ENCODE measurements around the gene GLB1L. TPM values are rescaled to one million over a fixed set of nuclear protein-coding genes. Genes with fewer than 3 reads are reported as not detected.

Gene GLB1L
- total RNA-seq, 1 donor from 2014 or later = 11.8 TPM

DNA sequence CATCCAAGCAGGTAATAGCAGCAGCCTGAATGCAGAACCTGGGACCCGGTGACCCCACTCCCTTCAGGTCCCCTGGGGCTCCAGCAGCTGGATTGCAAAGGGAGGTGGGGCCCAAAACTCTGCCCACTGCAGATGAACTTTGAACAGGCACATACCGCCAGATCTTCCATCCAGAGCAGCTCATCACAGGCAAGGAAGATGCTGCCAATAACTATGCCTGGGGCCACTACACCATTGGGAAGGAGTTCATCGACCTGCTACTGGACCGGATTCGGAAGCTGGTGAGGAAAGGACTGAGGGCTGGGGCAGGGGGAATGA is 24.8 kb upstream of the GLB1L start:
- peaks cover 4% of the 10 kb centered on the region for H3K4me1 Mint-ChIP-seq (ENCODE audit: low read depth)
- no peak for TF ChIP-seq CTCF (IDR thresholded peaks at IDR 0.05; ENCODE audit: unreplicated experiment)
- H3K27me3 Mint-ChIP-seq = peaks cover 25% of the 10 kb centered on the region
- no peaks in the 10 kb centered on the region for H3K36me3 Mint-ChIP-seq (ENCODE audit: insufficient read depth)
- H3K27ac Mint-ChIP-seq = no peak overlapping the region
- H3K4me3 Mint-ChIP-seq (ENCODE audit: low read depth) = no peak overlapping the region
- DNase-seq (ENCODE audit: low spot score, unreplicated experiment) = no peak
- H3K9me3 Mint-ChIP-seq (ENCODE audit: low read depth) = no peaks in the 10 kb centered on the region

DNA sequence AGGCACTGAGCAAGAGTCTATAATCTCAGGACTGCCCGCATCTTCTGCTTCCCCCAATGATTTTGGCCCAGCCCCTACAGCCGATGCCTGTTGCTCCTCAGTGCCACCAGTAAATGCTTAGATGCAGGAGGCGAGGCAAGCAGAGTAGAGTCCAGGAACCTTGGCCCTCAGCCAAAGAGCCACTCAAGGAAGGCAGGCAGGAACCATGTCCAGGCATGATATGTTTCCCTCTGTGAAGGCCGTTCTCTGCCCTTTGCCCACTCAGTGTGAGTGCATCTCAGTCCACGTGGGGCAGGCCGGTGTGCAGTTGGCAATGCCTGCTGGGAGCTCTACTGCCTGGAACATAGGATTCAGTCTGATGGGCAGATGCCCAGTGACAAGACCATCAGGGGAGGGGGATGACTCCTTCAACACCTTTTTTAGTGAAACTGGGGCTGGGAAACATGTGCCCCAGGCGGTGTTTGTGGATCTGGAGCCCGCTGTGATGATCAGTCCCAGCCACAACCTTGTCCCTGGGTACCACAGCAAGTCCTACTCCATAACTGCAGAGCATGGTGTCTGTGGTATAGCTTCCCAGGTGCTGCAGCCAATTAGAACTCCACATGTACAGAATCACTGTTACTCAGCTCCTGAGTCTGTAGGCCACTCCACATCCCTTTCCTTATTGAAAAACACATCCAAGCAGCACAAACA is 24.3 kb upstream of the GLB1L start:
- no peaks in the 10 kb centered on the region for H3K4me1 Mint-ChIP-seq (ENCODE audit: low read depth)
- no peak for DNase-seq (ENCODE audit: low spot score, unreplicated experiment)
- H3K27ac Mint-ChIP-seq = no peak overlapping the region
- no peaks in the 10 kb centered on the region for H3K9me3 Mint-ChIP-seq (ENCODE audit: low read depth)
- no peak for TF ChIP-seq CTCF (IDR thresholded peaks at IDR 0.05; ENCODE audit: unreplicated experiment)
- no peaks in the 10 kb centered on the region for H3K36me3 Mint-ChIP-seq (ENCODE audit: insufficient read depth)
- peaks cover 24% of the 10 kb centered on the region for H3K27me3 Mint-ChIP-seq
- H3K4me3 Mint-ChIP-seq (ENCODE audit: low read depth) = no peak overlapping the region

GRCh38 chr2:219268294-219268693 is 23.1 kb upstream of the GLB1L start:
- no peak for TF ChIP-seq CTCF (IDR thresholded peaks at IDR 0.05; ENCODE audit: unreplicated experiment)
- DNase-seq (ENCODE audit: low spot score, unreplicated experiment) = no peak
- no peaks in the 10 kb centered on the region for H3K4me1 Mint-ChIP-seq (ENCODE audit: low read depth)
- H3K36me3 Mint-ChIP-seq (ENCODE audit: insufficient read depth) = no peaks in the 10 kb centered on the region
- H3K27me3 Mint-ChIP-seq = peaks cover 23% of the 10 kb centered on the region
- H3K27ac Mint-ChIP-seq = no peak overlapping the region
- no peak overlapping the region for H3K4me3 Mint-ChIP-seq (ENCODE audit: low read depth)
- no peaks in the 10 kb centered on the region for H3K9me3 Mint-ChIP-seq (ENCODE audit: low read depth)

GRCh38 chr2:219266886-219267285 is 21.6 kb upstream of the GLB1L start:
- no peak overlapping the region for H3K4me3 Mint-ChIP-seq (ENCODE audit: low read depth)
- no peak for DNase-seq (ENCODE audit: low spot score, unreplicated experiment)
- no peak overlapping the region for H3K27ac Mint-ChIP-seq
- peaks cover 21% of the 10 kb centered on the region for H3K27me3 Mint-ChIP-seq
- H3K9me3 Mint-ChIP-seq (ENCODE audit: low read depth) = no peaks in the 10 kb centered on the region
- H3K4me1 Mint-ChIP-seq (ENCODE audit: low read depth) = no peaks in the 10 kb centered on the region
- H3K36me3 Mint-ChIP-seq (ENCODE audit: insufficient read depth) = no peaks in the 10 kb centered on the region
- no peak for TF ChIP-seq CTCF (IDR thresholded peaks at IDR 0.05; ENCODE audit: unreplicated experiment)

GRCh38 chr2:219266232-219266631 is 21.0 kb upstream of the GLB1L start:
- H3K27me3 Mint-ChIP-seq = peaks cover 22% of the 10 kb centered on the region
- H3K9me3 Mint-ChIP-seq (ENCODE audit: low read depth) = no peaks in the 10 kb centered on the region
- no peaks in the 10 kb centered on the region for H3K4me1 Mint-ChIP-seq (ENCODE audit: low read depth)
- no peak overlapping the region for H3K4me3 Mint-ChIP-seq (ENCODE audit: low read depth)
- no peaks in the 10 kb centered on the region for H3K36me3 Mint-ChIP-seq (ENCODE audit: insufficient read depth)
- no peak overlapping the region for H3K27ac Mint-ChIP-seq
- no peak for TF ChIP-seq CTCF (IDR thresholded peaks at IDR 0.05; ENCODE audit: unreplicated experiment)
- DNase-seq (ENCODE audit: low spot score, unreplicated experiment) = no peak

Measured in progenitor cell of endocrine pancreas (in vitro differentiated cells).